ENCODE data around the gene NOC2L.
A peak's percentile ranks its signal among the peaks of the same experiment; 100 is the strongest.

The NOC2L gene

DNA sequence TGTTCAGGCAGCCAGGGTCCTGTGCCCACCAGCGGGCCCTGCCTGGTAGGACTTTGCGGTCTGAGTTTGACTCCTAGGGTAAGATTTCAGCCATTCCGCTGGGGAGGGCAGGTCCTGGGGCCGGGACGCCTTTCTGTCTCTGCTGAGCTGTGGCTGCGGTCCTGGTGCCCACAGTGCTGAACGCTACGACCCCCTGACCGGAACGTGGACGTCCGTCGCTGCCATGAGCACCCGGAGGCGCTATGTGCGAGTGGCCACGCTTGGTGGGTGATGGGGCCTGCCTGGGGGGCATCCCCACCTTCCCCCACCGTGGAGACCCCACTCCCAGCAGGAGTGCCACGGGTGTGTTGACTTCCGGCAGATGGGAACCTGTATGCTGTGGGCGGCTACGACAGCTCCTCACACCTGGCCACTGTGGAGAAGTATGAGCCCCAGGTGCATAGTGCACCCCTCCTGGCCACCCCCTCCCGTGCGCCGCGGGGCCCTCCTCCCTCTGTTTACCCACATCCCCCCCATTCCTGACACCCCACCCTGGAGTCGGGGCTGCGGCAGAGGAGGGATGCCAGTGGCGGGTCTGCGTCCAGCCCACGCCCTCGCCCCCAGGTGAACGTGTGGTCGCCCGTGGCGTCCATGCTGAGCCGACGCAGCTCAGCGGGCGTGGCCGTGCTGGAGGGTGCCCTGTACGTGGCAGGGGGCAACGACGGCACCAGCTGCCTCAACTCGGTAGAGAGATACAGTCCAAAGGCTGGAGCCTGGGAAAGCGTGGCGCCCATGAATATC lies 4.9 kb upstream of the NOC2L start:
- Mint-ChIP-seq H3K4me3 (no peak overlapping the region), H3K27ac (no peak overlapping the region), H3K36me3 (ENCODE audit: low read depth) (peaks cover 1% of the 10 kb centered on the region), H3K27me3 (peaks cover 5% of the 10 kb centered on the region), H3K9me3 (no peaks in the 10 kb centered on the region), H3K4me1 (peaks cover 18% of the 10 kb centered on the region)
- no peak for DNase-seq
- no peak for ATAC-seq

DNA sequence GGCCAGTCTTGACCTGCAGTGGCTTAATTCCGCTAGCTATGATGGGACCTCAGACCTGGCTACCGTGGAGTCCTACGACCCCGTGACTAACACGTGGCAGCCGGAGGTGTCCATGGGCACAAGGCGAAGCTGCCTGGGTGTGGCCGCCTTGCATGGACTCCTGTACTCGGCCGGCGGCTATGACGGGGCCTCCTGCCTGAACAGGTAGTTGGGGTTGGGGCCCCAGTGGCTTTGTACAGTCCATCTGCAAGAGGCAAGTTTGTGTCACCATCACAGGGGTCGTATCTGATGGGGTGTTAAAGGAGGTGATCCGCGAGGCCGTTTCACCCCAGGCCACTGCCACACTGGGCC lies 4.2 kb upstream of the NOC2L start:
- Mint-ChIP-seq H3K4me3 (no peak overlapping the region), H3K27me3 (peaks cover 1% of the 10 kb centered on the region), H3K9me3 (no peaks in the 10 kb centered on the region), H3K4me1 (peaks cover 22% of the 10 kb centered on the region), H3K27ac (no peak overlapping the region), H3K36me3 (ENCODE audit: low read depth) (peaks cover 5% of the 10 kb centered on the region)
- DNase-seq (no peak), ATAC-seq (no peak)

DNA sequence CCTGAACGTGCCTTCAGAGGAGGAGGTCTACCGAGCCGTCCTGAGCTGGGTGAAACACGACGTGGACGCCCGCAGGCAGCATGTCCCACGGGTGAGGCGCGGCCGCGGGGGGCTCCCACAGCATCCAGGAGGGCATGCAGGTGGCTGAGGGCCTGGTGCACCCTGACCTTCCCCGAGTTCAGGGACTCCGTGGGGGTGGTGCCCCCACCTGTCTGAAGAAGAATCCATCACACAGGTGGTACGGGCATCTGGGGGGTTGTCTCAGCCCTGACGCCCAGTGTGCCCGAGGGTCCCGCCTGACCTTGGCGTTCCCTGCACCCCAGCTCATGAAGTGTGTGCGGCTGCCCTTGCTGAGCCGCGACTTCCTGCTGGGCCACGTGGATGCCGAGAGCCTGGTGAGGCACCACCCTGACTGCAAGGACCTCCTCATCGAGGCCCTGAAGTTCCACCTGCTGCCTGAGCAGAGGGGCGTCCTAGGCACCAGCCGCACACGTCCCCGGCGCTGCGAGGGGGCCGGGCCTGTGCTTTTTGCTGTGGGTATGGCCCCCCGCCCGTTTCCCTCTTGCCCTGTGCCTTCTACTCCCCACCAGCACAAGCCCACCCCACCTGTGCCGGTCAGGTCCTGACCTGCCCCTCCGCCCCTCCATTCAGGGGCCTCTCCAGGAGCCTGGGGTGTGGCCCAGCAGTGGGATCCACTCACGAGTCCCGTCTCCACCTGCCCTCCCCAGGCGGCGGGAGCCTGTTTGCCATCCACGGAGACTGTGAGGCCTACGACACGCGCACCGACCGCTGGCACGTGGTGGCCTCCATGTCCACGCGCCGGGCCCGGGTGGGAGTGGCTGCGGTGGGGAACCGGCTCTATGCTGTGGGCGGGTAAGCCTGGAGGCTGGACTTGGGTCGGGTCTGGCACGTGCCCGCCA lies 3.6 kb upstream of the NOC2L start:
- no peak for ATAC-seq
- Mint-ChIP-seq H3K27ac (no peak overlapping the region), H3K36me3 (ENCODE audit: low read depth) (peaks cover 6% of the 10 kb centered on the region), H3K4me1 (peaks cover 26% of the 10 kb centered on the region), H3K27me3 (no peaks in the 10 kb centered on the region), H3K4me3 (peak overlapping the region; percentile 61), H3K9me3 (no peaks in the 10 kb centered on the region)
- DNase-seq = no peak

DNA sequence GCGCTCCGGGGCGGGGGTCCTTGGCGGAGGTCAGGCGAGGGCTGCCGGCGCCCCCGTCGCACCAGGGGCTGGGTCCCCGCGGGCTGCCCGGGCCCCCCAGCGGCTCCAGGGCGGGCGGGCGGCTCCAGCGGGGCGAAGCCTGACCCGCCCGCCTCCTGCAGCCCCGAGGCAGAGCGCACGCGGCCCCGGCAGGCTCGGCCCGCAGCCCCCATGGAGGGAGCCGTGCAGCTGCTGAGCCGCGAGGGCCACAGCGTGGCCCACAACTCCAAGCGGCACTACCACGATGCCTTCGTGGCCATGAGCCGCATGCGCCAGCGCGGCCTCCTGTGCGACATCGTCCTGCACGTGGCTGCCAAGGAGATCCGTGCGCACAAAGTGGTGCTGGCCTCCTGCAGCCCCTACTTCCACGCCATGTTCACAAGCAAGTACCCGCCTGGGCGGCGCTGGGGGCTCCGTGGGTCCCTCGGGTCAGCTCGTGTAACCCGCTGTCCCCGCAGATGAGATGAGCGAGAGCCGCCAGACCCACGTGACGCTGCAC lies 2.1 kb upstream of the NOC2L start:
- DNase-seq (no peak), ATAC-seq (no peak)
- H3K36me3 Mint-ChIP-seq (ENCODE audit: low read depth) = peaks cover 15% of the 10 kb centered on the region

DNA sequence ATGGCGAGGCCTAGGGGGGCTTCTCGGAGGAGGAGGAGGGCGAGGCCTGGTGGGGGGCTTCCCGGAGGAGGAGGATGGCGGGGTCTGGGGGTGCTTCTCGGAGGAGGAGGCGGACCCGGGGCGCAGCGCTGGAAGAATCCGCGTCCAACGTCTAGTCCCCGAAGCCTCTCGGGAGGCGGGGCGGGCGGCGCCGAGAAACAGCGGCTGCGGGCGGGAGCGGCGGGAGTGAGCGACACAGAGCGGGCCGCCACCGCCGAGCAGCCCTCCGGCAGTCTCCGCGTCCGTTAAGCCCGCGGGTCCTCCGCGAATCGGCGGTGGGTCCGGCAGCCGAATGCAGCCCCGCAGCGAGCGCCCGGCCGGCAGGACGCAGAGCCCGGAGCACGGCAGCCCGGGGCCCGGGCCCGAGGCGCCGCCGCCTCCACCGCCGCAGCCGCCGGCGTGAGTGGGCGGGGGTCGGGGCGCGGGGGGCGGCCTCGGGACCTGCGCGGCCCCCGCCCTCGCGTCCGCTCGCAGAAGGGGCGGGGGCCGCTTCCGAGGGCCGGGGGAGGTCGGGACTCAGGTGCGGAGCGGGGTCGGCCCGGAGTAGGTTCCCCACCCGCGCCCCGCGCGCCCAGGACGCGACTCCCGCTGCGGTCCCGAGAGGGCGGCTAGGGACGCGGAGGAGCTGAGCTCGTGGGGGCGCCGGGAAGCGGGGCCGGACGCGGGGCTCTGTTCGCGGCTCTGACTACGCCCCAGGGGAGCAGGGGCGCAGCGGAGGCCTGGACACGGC lies 1.5 kb upstream of the NOC2L start, which contains the start of gene KLHL17:
TSS of gene KLHL17 (plus strand) at position 222 of the 769 bp plus-strand sequence. CDS start at position 332, 110 bp downstream.
- Mint-ChIP-seq H3K4me3 (peak within 1 kb of the TSS; percentile 98), H3K36me3 (ENCODE audit: low read depth) (peaks cover 19% of the 10 kb centered on the region), H3K27me3 (no peaks in the 10 kb centered on the region), H3K9me3 (no peaks in the 10 kb centered on the region), H3K27ac (peak within 1 kb of the TSS; percentile 35), H3K4me1 (peaks cover 22% of the 10 kb centered on the region)
- DNase-seq (peak; percentile 89), ATAC-seq (peak; percentile 66)

More for the DNA sequence above, 2.1 kb upstream of the NOC2L start:
- Mint-ChIP-seq H3K27ac (no peak overlapping the region), H3K4me1 (peaks cover 28% of the 10 kb centered on the region), H3K9me3 (no peaks in the 10 kb centered on the region), H3K27me3 (no peaks in the 10 kb centered on the region), H3K4me3 (peak overlapping the region; percentile 61)

DNA sequence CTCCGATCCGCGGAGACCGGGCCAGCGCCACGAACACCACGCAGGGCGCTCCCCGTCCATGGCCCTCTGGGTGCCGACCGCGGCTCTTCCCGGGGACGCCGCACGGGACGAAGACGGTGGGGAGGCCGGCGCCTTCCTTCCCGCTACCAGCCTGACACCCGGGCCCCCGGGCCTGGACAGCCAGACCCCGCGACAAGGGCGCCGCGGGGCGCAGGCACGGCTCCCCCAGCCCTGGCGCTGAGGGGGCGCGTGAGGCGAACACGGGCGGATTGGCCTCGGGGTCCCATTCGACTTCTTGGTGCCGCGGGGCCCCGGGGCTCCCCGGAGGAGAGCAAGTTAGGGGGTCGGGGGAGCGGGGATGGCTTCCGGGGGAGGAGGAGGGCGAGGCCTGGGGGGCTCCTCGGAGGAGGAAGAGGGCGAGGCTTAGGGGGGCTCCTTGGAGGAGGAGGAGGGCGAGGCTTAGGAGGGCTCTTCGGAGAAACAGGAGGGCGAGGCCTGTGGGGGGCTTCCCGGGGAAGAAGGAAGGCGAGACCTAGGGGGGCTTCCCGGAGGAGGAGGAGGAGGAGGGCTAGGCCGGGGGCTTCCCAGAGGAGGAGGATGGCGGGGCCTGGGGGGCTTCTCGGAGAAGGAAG lies 791 bp upstream of the NOC2L start:
- Mint-ChIP-seq H3K9me3 (no peaks in the 10 kb centered on the region), H3K27me3 (no peaks in the 10 kb centered on the region), H3K36me3 (ENCODE audit: low read depth) (peaks cover 25% of the 10 kb centered on the region), H3K27ac (peak overlapping the region; percentile 35), H3K4me1 (peaks cover 20% of the 10 kb centered on the region), H3K4me3 (peak overlapping the region; percentile 98)
- DNase-seq = peak; percentile 27
- peak; percentile 5 for ATAC-seq

DNA sequence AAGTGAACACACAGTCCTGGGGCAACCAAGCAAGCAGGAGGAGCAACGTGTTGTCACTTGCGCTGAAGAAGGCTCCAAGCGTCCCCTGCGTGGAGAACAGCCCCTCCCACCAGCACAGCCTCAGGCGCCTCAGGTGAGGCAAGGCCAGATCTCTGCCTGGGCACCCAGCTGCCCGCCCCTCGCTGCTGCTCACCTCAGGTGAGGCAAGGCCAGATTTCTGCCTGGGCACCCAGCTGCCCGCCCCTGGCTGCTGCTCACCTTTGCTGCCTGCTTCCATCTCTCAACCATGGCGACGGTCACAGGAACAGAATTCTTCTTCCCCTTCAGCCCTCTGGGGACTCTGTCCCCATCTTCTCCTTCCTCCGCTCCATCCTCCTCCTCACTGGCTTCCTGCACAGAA lies 2.4 kb downstream of the NOC2L start:
- no peak for DNase-seq
- no peaks in the 10 kb centered on the region for H3K27me3 Mint-ChIP-seq
- H3K4me3 Mint-ChIP-seq = no peak overlapping the region
- peaks cover 20% of the 10 kb centered on the region for H3K4me1 Mint-ChIP-seq
- H3K36me3 Mint-ChIP-seq (ENCODE audit: low read depth) = peaks cover 33% of the 10 kb centered on the region
- ATAC-seq = no peak
- no peaks in the 10 kb centered on the region for H3K9me3 Mint-ChIP-seq
- no peak overlapping the region for H3K27ac Mint-ChIP-seq

DNA sequence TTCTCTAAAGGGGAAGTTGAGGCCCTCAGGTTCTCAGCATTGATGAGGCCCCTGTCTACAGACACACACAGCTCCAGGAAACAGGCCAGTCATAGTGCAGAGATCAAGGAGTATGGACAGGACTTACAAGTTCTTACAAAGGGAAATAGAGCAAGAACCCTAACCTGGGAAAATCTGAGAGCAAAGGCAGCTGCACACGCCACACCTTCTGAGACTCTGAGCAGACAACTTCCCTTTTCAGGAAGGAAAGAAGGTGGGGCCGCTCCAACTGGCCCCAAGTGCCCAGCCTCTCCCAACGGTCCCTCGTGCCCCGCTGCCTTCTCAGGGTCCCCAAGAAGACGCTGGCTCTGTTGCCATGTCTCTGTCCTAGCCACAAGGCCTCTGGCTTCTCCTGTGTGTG lies 3.6 kb downstream of the NOC2L start:
- H3K4me1 Mint-ChIP-seq = peaks cover 18% of the 10 kb centered on the region
- H3K4me3 Mint-ChIP-seq = no peak overlapping the region
- ATAC-seq (no peak), DNase-seq (no peak)
- no peak overlapping the region for H3K27ac Mint-ChIP-seq
- H3K9me3 Mint-ChIP-seq = no peaks in the 10 kb centered on the region
- peaks cover 40% of the 10 kb centered on the region for H3K36me3 Mint-ChIP-seq (ENCODE audit: low read depth)
- H3K27me3 Mint-ChIP-seq = no peaks in the 10 kb centered on the region

DNA sequence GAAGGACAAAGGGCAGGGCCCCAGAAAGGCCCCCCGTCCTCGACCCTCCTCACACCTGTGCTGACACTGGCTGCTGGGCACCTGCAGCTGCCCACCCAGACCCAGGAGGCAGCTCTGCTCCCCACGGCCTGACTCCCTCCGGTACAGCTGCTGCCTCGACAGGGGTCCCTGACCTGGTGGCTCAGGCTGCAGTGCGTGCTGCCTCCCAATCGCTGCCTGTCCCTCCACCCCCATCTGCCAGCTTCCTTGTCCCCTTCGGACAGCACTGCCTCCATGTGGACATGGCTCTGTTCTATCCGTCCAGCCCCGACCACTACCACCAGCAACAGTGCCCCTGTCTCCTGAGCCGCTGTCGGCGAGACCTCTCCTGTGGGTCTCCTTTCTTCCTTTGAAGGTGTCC lies 4.1 kb downstream of the NOC2L start:
- peaks cover 18% of the 10 kb centered on the region for H3K4me1 Mint-ChIP-seq
- no peaks in the 10 kb centered on the region for H3K9me3 Mint-ChIP-seq
- H3K27me3 Mint-ChIP-seq = no peaks in the 10 kb centered on the region
- peaks cover 46% of the 10 kb centered on the region for H3K36me3 Mint-ChIP-seq (ENCODE audit: low read depth)
- no peak for ATAC-seq
- DNase-seq = no peak
- H3K4me3 Mint-ChIP-seq = no peak overlapping the region
- no peak overlapping the region for H3K27ac Mint-ChIP-seq

DNA sequence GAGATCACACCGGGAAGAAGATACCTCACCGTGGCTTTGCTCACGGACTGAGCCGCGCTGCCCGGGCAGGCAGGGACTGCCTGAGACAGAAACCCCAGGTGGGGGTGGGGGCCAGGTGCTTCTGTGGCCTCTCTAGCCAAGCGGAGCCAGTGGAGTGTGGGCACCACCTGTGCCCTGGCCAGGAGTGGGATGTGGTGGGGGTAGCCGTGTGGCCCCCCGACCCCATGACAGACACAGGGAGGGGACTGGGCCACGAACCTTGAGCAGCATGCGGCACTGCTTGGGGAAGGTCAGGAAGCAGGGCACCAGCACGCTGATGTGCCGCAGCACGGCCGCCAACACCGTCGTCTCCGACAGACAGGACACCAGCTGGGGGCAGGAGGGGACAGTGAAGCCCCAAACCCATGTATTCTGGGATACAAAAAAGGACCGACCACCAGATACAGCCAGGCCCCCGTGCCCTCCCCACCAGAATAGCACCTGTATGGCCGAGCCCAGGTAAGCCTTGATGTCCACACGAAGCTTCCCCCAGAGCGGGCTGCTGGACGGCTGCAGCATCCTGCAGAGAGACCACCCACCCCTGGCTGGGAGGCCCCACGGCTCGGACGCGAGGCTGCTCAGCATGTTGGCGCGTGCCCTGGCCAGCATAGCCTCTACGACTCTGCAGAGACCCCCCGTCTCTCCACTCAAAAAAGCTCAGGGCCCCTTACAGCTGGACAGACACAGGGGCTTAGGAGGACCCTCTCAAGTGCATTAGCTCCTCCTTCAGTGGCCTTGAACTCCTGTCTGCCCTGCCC lies 5.3 kb downstream of the NOC2L start:
- H3K4me3 Mint-ChIP-seq = no peak overlapping the region
- DNase-seq (no peak), ATAC-seq (no peak)
- peaks cover 55% of the 10 kb centered on the region for H3K36me3 Mint-ChIP-seq (ENCODE audit: low read depth)
- H3K27me3 Mint-ChIP-seq = no peaks in the 10 kb centered on the region
- peaks cover 15% of the 10 kb centered on the region for H3K4me1 Mint-ChIP-seq
- no peaks in the 10 kb centered on the region for H3K9me3 Mint-ChIP-seq
- H3K27ac Mint-ChIP-seq = no peak overlapping the region

DNA sequence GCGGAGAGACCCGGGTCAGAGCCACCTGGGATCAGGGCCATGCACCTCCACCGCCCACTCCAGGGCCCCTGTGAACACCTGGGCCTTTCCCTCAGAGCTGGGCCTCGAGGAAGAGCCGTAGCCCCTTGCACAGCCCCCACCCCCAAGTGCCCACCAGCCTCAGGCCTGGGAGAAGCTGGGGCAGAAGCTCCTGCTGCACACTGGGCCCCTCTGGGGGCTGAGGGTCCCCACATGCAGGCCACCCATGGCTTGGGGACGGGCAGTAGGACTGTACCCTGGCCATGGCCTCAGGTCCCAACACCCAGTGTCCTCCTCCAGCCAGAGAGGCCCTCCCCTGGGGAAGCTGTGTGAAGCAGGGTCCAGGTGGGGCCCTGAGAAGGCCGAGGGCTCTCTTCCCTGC lies 6.5 kb downstream of the NOC2L start:
- Mint-ChIP-seq H3K4me3 (no peak overlapping the region), H3K36me3 (ENCODE audit: low read depth) (peaks cover 51% of the 10 kb centered on the region)

DNA sequence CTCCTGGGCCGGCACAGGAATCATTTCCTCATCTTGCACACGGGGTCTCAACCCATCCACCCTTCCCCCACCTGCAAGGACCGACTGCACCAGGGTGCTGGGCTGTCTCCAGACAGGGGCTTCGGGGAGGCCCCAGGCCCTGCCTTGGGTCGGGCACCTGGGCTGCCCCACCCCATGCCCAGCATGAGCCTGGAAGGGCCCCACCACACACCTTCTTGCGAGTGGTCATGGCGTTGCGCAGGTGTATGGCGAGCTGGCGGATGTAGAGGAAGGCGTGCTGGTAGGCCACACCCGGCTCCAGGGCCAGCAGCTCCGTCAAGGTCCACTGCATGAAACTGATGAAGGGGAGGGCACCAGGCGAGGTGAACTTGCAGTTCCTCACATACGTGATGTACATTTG lies 6.9 kb downstream of the NOC2L start:
- H3K36me3 Mint-ChIP-seq (ENCODE audit: low read depth) = peaks cover 49% of the 10 kb centered on the region
- DNase-seq = no peak

More for the DNA sequence above, 6.5 kb downstream of the NOC2L start:
- DNase-seq = no peak
- Mint-ChIP-seq H3K4me1 (peaks cover 7% of the 10 kb centered on the region), H3K27ac (no peak overlapping the region), H3K9me3 (no peaks in the 10 kb centered on the region), H3K27me3 (no peaks in the 10 kb centered on the region)
- no peak for ATAC-seq

DNA sequence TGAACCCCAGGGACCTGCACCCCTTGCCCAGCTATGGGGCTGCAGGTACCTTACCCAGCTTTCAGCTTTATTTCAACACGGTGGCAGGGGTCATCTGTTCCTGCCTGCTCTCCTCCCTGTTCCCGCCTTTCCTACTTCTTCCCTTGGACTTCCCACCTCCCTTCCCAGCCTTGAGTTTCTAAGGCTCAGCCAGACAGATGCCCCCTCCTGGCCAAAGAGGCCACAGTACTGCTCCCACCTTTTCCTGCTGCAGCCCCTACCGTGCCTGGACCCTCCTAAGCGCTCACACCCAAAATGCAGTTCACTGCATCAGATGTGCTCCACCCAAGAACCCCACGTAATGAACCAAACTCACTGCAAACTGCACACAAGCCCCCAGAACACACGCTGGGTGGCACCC lies 7.7 kb downstream of the NOC2L start:
- Mint-ChIP-seq H3K4me1 (no peaks in the 10 kb centered on the region), H3K36me3 (ENCODE audit: low read depth) (peaks cover 46% of the 10 kb centered on the region), H3K9me3 (no peaks in the 10 kb centered on the region), H3K27ac (no peak overlapping the region), H3K27me3 (no peaks in the 10 kb centered on the region), H3K4me3 (no peak overlapping the region)
- DNase-seq (no peak), ATAC-seq (no peak)

More for the DNA sequence above, 6.9 kb downstream of the NOC2L start:
- Mint-ChIP-seq H3K9me3 (no peaks in the 10 kb centered on the region), H3K4me3 (no peak overlapping the region), H3K27ac (no peak overlapping the region), H3K27me3 (no peaks in the 10 kb centered on the region), H3K4me1 (peaks cover 3% of the 10 kb centered on the region)
- ATAC-seq = no peak
